CD4-positive, alpha-beta T cell (primary cell): Measurements from ENCODE around the gene CLIP2. TPM values are rescaled to one million over a fixed set of nuclear protein-coding genes. Genes with fewer than 3 reads are reported as not detected.
"Not testable (repeated sequence)": the region's sequence is repeated elsewhere in the genome, so short reads cannot be mapped to it uniquely, and the experiment has no call there.

Experiments used
- ATAC-seq: fragments of 200-7000 bp; cut with Tn5 transposase; one replicate; pipeline ENCODE4 v1.10.0; 2022; ENCODE audit warnings: mild to moderate bottlenecking; ENCODE audit not compliant: poor library complexity
- CTCF ChIA-PET: fragments of 350-600 bp; sonication (Branson Sonifier 250); formaldehyde crosslinking; loops from one replicate; lab custom pipeline; 2021; ENCODE audit warnings: antibody characterized with exemption, inconsistent platforms; lab: Charles Lee
- POLR2A ChIA-PET: fragments of 350-600 bp; sonication (Branson Sonifier 250); formaldehyde crosslinking; loops from one replicate; lab custom pipeline; 2021; ENCODE audit warnings: antibody characterized with exemption, inconsistent platforms; lab: Charles Lee
- DNase-seq, 14 experiments: peaks; one replicate each; pipeline ENCODE4 v3.0.0-alpha.2; 2013 to 2020; ENCODE audit warnings: mixed read lengths in 2 of 14
- H3K27ac ChIP-seq, 2 donors: one replicate each; pipeline versions ENCODE4 v1.5.1 to v1.7.0; 2013; ENCODE audit warnings: low read length in 2 of 2, low read depth in 1 of 2, mild to moderate bottlenecking in 1 of 2
- H3K27me3 ChIP-seq, 2 experiments: 1 replicate in 1 of 2; 2 replicates in 1 of 2; pipeline versions ENCODE4 v1.6.1 to v1.7.0; 2013; ENCODE audit warnings: low read length in 2 of 2, control low read depth in 1 of 2, mild to moderate bottlenecking in 1 of 2, moderate library complexity in 1 of 2; ENCODE audit not compliant: insufficient read depth in 2 of 2, control insufficient read depth in 1 of 2
- H3K36me3 ChIP-seq: one replicate; pipeline ENCODE4 v1.6.1; 2013; ENCODE audit warnings: low read length, control low read depth; ENCODE audit not compliant: insufficient read depth
- H3K4me1 ChIP-seq: one replicate; pipeline ENCODE4 v1.6.1; 2013; ENCODE audit warnings: low read length, control low read depth; ENCODE audit not compliant: insufficient read depth
- H3K4me3 ChIP-seq: one replicate; pipeline ENCODE4 v1.5.1; 2013; ENCODE audit warnings: mild to moderate bottlenecking, low read length, moderate library complexity
- H3K9me3 ChIP-seq, 2 experiments: 1 replicate in 1 of 2; 2 replicates in 1 of 2; pipeline versions ENCODE4 v1.6.1 to v1.7.0; 2013; ENCODE audit warnings: low read length in 2 of 2, mild to moderate bottlenecking in 2 of 2, control low read depth in 1 of 2, moderate library complexity in 1 of 2; ENCODE audit not compliant: control insufficient read depth in 1 of 2, insufficient read depth in 1 of 2
- H3K27ac Mint-ChIP-seq: one replicate; pipeline ENCODE4 v1.8.0; 2020; ENCODE audit warnings: mixed read lengths
- H3K27me3 Mint-ChIP-seq: one replicate; pipeline ENCODE4 v1.8.0; 2021; ENCODE audit warnings: mixed read lengths
- H3K36me3 Mint-ChIP-seq: one replicate; pipeline ENCODE4 v1.8.0; 2021; ENCODE audit warnings: low read depth, mixed read lengths
- H3K4me1 Mint-ChIP-seq: one replicate; pipeline ENCODE4 v1.8.0; 2021; ENCODE audit warnings: low read depth, mixed read lengths
- H3K4me3 Mint-ChIP-seq: one replicate; pipeline ENCODE4 v1.8.0; 2020; ENCODE audit warnings: mild to moderate bottlenecking, mixed read lengths
- H3K9me3 Mint-ChIP-seq: one replicate; pipeline ENCODE4 v1.8.0; 2020; ENCODE audit warnings: mixed read lengths
- intact Hi-C, 2 experiments: fragments of 100-400 bp; cut with DNase I in 1 of 2; cut with micrococcal nuclease in 1 of 2; formaldehyde crosslinking; loops; one replicate each; pipeline versions ENCODE4 v1.15.1 to v1.9.0; 2023 to 2025; cut with DNase I, micrococcal nuclease
- total RNA-seq, 174 experiments: library from RNA in 2 of 174; stranded (reverse) in 2 of 174; gene quantifications; one replicate each; pipeline ENCODE4 v1.2.3 and lab custom pipeline; 2021 to 2026
- TF ChIP-seq, protein P1 (sequence below): fragments of 200-600 bp; IDR thresholded peaks from one replicate; pipeline ENCODE4 v1.8.0; 2022; ENCODE audit warnings: antibody characterized with exemption, mild to moderate bottlenecking

The CLIP2 gene
- total RNA-seq, 2 experiments from 2014 or later, result 2.4 to 2.7 TPM

DNA sequence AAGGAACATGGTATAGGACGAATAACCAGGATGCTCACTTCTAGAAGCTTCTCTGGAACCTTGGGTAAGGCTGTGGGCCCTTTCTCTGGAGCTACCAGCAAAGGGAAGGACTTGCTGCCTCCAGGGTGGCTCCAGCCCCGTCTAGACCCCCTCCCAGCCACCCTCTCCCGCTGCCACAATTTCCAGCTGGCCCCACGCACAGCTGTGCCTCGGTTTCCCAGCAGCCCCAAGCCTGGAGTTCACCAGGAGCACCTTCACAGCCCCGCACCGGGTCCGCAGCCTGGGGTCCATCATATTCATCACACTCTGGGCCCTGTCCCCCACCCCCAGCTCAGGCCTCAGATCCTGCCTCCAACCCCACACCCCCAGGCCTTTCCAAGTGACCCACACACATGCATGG, 128.9 kb downstream of the CLIP2 start:
- Histone ChIP-seq H3K4me1 (peaks cover 5% of the 10 kb centered on the region), H3K9me3 (no peaks in the 10 kb centered on the region), H3K4me3 (no peak overlapping the region), H3K27ac (no peak overlapping the region), H3K27me3 (no peaks in the 10 kb centered on the region), H3K36me3 (no peaks in the 10 kb centered on the region)
- H3K36me3 Mint-ChIP-seq, result no peaks in the 10 kb centered on the region
- ChIA-PET POLR2A (no interaction called here), CTCF (interaction anchor here (0.7 to 1.0 kb wide), 2 partner anchors 148 to 628 kb away, joined by 3 to 6 read pairs; no protein-coding TSS in a partner anchor)
- DNase-seq (no peak), ATAC-seq (no peak)
- no peaks in the 10 kb centered on the region for H3K27me3 Mint-ChIP-seq
- intact Hi-C loops, result loop anchor here (2.0 to 10.0 kb wide), 5 partner anchors 129 to 631 kb away; no protein-coding TSS in a partner anchor
- H3K4me1 Mint-ChIP-seq, result no peaks in the 10 kb centered on the region
- no peak overlapping the region for H3K4me3 Mint-ChIP-seq
- H3K27ac Mint-ChIP-seq, result no peak overlapping the region
- TF ChIP-seq, protein P1, sequence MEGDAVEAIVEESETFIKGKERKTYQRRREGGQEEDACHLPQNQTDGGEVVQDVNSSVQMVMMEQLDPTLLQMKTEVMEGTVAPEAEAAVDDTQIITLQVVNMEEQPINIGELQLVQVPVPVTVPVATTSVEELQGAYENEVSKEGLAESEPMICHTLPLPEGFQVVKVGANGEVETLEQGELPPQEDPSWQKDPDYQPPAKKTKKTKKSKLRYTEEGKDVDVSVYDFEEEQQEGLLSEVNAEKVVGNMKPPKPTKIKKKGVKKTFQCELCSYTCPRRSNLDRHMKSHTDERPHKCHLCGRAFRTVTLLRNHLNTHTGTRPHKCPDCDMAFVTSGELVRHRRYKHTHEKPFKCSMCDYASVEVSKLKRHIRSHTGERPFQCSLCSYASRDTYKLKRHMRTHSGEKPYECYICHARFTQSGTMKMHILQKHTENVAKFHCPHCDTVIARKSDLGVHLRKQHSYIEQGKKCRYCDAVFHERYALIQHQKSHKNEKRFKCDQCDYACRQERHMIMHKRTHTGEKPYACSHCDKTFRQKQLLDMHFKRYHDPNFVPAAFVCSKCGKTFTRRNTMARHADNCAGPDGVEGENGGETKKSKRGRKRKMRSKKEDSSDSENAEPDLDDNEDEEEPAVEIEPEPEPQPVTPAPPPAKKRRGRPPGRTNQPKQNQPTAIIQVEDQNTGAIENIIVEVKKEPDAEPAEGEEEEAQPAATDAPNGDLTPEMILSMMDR, result no peak
- H3K9me3 Mint-ChIP-seq, result no peaks in the 10 kb centered on the region

DNA sequence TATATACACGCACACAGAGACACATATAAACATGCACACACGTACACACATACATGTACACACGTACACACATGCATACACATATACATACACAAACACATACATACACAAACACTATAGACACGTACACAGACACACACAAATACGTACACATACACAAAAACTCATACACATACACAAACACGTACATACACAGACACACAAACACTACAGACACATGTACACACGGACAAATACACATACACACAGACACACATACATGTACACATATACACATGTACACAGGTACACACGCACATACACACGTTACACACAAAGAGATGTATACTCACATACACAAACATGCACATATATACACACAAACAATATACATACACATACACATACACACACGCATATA, 129.3 kb downstream of the CLIP2 start:
- Histone ChIP-seq H3K36me3 (no peaks in the 10 kb centered on the region), H3K27ac (no peak overlapping the region), H3K27me3 (no peaks in the 10 kb centered on the region), H3K9me3 (no peaks in the 10 kb centered on the region), H3K4me3 (no peak overlapping the region), H3K4me1 (peaks cover 5% of the 10 kb centered on the region)
- intact Hi-C loops, result loop anchor here (2.0 to 10.0 kb wide), 5 partner anchors 129 to 630 kb away; no protein-coding TSS in a partner anchor
- no peaks in the 10 kb centered on the region for H3K4me1 Mint-ChIP-seq
- ChIA-PET CTCF (interaction anchor here (0.7 to 1.0 kb wide), 2 partner anchors 148 to 627 kb away, joined by 3 to 6 read pairs; no protein-coding TSS in a partner anchor), POLR2A (no interaction called here)
- no peaks in the 10 kb centered on the region for H3K9me3 Mint-ChIP-seq
- no peak overlapping the region for H3K27ac Mint-ChIP-seq
- H3K4me3 Mint-ChIP-seq, result no peak overlapping the region
- TF ChIP-seq, protein P1, result no peak
- ATAC-seq (no peak), DNase-seq (no peak)
- no peaks in the 10 kb centered on the region for H3K36me3 Mint-ChIP-seq
- no peaks in the 10 kb centered on the region for H3K27me3 Mint-ChIP-seq

DNA sequence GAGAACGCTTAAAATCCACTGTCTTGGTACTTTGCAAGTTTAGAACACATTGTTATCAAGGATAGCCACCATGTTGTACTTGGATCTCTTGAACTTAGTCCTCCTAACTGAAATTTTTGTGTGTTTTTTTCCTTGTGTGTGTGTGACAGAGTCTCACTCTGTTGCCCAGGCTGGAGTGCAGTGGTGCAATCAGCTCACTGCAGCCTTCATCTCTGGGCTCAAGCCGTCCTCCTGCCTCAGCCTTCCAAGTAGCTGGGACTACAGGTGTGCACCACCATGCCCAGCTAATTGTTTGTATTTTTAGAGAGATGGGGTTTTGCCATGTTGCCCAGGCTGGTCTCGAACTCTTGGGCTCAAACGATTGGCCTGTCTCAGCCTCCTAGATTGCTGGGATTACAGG, 130.0 kb downstream of the CLIP2 start:
- DNase-seq, H3K27me3 Mint-ChIP-seq, POLR2A ChIA-PET, H3K9me3 Mint-ChIP-seq, H3K36me3 Mint-ChIP-seq, H3K27ac ChIP-seq, H3K27me3 ChIP-seq, H3K36me3 ChIP-seq, H3K4me1 ChIP-seq, H3K4me3 ChIP-seq, H3K4me1 Mint-ChIP-seq, ATAC-seq, H3K4me3 Mint-ChIP-seq, H3K27ac Mint-ChIP-seq, H3K9me3 ChIP-seq: not testable (repeated sequence)
- CTCF ChIA-PET, result interaction anchor here (2.8 kb wide), 1 partner anchor 147 kb away, joined by 11 read pairs; no protein-coding TSS in a partner anchor
- intact Hi-C loops, result loop anchor here (2.0 to 10.0 kb wide), 5 partner anchors 128 to 630 kb away; no protein-coding TSS in a partner anchor

DNA sequence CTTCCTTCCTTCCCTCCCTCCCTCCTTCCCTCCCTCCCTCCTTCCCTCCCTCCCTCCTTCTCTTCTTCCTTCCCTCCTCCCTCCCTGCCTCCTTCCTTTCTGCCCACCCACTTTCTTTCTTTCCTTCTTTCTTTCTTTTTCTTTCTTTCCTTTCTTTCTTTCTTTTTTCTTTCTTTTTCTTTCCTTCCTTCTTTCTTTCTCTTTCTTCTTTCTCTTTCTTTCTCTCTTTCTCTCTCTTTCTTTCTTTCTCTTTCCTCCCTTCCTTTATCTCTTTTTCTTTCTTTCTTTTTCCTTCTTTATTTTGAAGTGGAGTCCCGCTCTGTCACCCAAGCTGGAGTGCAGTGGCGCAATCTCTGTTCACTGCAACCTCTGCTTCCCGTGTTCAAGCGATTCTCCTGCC, 130.8 kb downstream of the CLIP2 start:
- Mint-ChIP-seq H3K9me3 (no peaks in the 10 kb centered on the region), H3K27me3 (no peaks in the 10 kb centered on the region), H3K36me3 (no peaks in the 10 kb centered on the region), H3K27ac (no peak overlapping the region), H3K4me1 (no peaks in the 10 kb centered on the region), H3K4me3 (no peak overlapping the region)
- DNase-seq (no peak), ATAC-seq (no peak)
- intact Hi-C loops, result no loop called here
- Histone ChIP-seq H3K27me3 (no peaks in the 10 kb centered on the region), H3K4me1 (peaks cover 5% of the 10 kb centered on the region), H3K4me3 (no peak overlapping the region), H3K9me3 (no peaks in the 10 kb centered on the region), H3K36me3 (no peaks in the 10 kb centered on the region), H3K27ac (no peak overlapping the region)
- TF ChIP-seq, protein P1, result no peak
- ChIA-PET CTCF (interaction anchor here (2.8 kb wide), 1 partner anchor 146 kb away, joined by 11 read pairs; no protein-coding TSS in a partner anchor), POLR2A (no interaction called here)
